HG02759 (cell line): ENCODE data around the gene CFAP69.
"Not testable (repeated sequence)": the region's sequence is repeated elsewhere in the genome, so short reads cannot be mapped to it uniquely, and the experiment has no call there.

Experiments used
- ATAC-seq: cut with Tn5 transposase; IDR thresholded peaks from one replicate; pipeline ENCODE4 v1.9.1; 2021; ENCODE audit warnings: mild to moderate bottlenecking, moderate library complexity; ENCODE audit not compliant: unreplicated experiment

CFAP69 gene

GRCh38 chr7:90230834-90231233 is 14.1 kb upstream of the CFAP69 start:
- no peak for ATAC-seq

- ATAC-seq, result no peak
Measured at GRCh38 chr7:90231304-90231703, 13.7 kb upstream of the CFAP69 start.

GRCh38 chr7:90232430-90232829 is 12.5 kb upstream of the CFAP69 start:
- ATAC-seq, result no peak

GRCh38 chr7:90233569-90233968 is 11.4 kb upstream of the CFAP69 start:
- ATAC-seq, result no peak

- ATAC-seq, result no peak
Measured at GRCh38 chr7:90236721-90237289, 8.2 kb upstream of the CFAP69 start.

- no peak for ATAC-seq
Measured at GRCh38 chr7:90238022-90238421, 7.0 kb upstream of the CFAP69 start.

GRCh38 chr7:90238583-90238982 is 6.4 kb upstream of the CFAP69 start:
- ATAC-seq, result no peak

- ATAC-seq, result no peak
Measured at GRCh38 chr7:90239050-90239449, 5.9 kb upstream of the CFAP69 start.

GRCh38 chr7:90239625-90240228 is 5.2 kb upstream of the CFAP69 start:
- ATAC-seq, result no peak

- peak; percentile 36 for ATAC-seq
Measured at GRCh38 chr7:90242369-90243168, 2.4 kb upstream of the CFAP69 start.

- ATAC-seq, result no peak
Measured at GRCh38 chr7:90243556-90243955, 1.4 kb upstream of the CFAP69 start.

- no peak for ATAC-seq
Measured at GRCh38 chr7:90244565-90244908, 437 bp upstream of the CFAP69 start.

GRCh38 chr7:90246171-90246570 is 1.2 kb downstream of the CFAP69 start:
- no peak for ATAC-seq

GRCh38 chr7:90248706-90249105 is 3.7 kb downstream of the CFAP69 start:
- no peak for ATAC-seq

- ATAC-seq, result no peak
Measured at GRCh38 chr7:90250601-90251303, 5.8 kb downstream of the CFAP69 start.

GRCh38 chr7:90251304-90251635 is 6.3 kb downstream of the CFAP69 start:
- ATAC-seq, result no peak

- not testable (repeated sequence) for ATAC-seq
Measured at GRCh38 chr7:90256011-90256410, 11.0 kb downstream of the CFAP69 start.

GRCh38 chr7:90256778-90257177 is 11.8 kb downstream of the CFAP69 start:
- no peak for ATAC-seq

- ATAC-seq, result no peak
Measured at GRCh38 chr7:90261441-90261840, 16.5 kb downstream of the CFAP69 start.

- ATAC-seq, result no peak
Measured at GRCh38 chr7:90262438-90262837, 17.5 kb downstream of the CFAP69 start.

- no peak for ATAC-seq
Measured at GRCh38 chr7:90266808-90267207, 21.8 kb downstream of the CFAP69 start.
